Epithelial cell of proximal tubule (primary cell): ENCODE data around the gene PLXNB3. TPM values are rescaled to one million over a fixed set of nuclear protein-coding genes. Genes with fewer than 3 reads are reported as not detected.
"Not testable (repeated sequence)": the region's sequence is repeated elsewhere in the genome, so short reads cannot be mapped to it uniquely, and the experiment has no call there.

Experiments used
- DNase-seq: peaks from one replicate; pipeline ENCODE4 v3.0.0-alpha.2; 2011; ENCODE audit warnings: low read depth
- H3K4me3 ChIP-seq: 2 replicates; pipeline ENCODE4 v1.5.1; 2011; ENCODE audit warnings: low read depth, mild to moderate bottlenecking, low read length
- total RNA-seq: library from RNA; depleted of rRNA; stranded (reverse); fragments of >200 nt; gene quantifications from 2 replicates; pipeline ENCODE4 v1.2.3, GENCODE V29; 2015
- TF ChIP-seq, protein P1 (sequence below): conservative IDR thresholded peaks from 2 replicates; pipeline ENCODE4 v1.5.1; 2012; ENCODE audit warnings: low read depth, mild to moderate bottlenecking, low read length

The PLXNB3 gene
- total RNA-seq, 1 donor from 2014 or later = 7.4 TPM

DNA sequence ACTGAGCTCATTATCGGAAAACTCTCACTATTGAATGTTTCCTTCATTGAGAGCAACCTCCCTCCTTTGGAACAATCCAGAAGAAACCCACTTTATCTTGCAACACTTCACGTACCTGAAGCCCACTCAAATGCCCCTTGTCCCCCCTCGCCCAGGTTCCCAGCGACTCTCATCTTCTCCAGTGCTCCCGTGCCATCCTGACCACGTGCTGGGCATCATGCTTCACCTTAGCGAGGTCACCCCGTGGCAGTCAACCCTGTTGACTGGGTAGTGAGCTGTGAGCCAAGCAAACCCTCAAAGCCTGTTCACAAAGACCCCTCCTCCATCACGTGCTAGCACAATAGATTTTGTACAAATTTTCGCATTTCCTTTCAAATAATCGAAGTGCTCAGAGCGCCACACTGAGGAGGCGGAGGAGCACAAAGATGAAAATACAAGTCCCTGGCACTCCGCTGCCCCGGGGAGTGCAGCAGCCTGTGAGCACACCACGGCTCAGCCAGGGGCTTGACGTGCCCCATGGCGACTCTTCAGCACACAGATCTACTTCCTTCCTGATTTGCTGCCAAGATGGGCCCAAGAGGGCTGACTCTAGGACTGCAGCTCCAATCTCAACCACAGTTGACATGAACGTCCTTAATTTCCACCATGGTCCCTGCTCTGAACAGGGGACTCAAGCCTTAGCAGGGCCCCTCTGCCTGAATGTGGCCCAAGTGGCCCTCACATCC, 50.7 kb downstream of the PLXNB3 start:
- no peak overlapping the region for H3K4me3 ChIP-seq
- DNase-seq = no peak
- TF ChIP-seq, protein P1, sequence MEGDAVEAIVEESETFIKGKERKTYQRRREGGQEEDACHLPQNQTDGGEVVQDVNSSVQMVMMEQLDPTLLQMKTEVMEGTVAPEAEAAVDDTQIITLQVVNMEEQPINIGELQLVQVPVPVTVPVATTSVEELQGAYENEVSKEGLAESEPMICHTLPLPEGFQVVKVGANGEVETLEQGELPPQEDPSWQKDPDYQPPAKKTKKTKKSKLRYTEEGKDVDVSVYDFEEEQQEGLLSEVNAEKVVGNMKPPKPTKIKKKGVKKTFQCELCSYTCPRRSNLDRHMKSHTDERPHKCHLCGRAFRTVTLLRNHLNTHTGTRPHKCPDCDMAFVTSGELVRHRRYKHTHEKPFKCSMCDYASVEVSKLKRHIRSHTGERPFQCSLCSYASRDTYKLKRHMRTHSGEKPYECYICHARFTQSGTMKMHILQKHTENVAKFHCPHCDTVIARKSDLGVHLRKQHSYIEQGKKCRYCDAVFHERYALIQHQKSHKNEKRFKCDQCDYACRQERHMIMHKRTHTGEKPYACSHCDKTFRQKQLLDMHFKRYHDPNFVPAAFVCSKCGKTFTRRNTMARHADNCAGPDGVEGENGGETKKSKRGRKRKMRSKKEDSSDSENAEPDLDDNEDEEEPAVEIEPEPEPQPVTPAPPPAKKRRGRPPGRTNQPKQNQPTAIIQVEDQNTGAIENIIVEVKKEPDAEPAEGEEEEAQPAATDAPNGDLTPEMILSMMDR = no peak

DNA sequence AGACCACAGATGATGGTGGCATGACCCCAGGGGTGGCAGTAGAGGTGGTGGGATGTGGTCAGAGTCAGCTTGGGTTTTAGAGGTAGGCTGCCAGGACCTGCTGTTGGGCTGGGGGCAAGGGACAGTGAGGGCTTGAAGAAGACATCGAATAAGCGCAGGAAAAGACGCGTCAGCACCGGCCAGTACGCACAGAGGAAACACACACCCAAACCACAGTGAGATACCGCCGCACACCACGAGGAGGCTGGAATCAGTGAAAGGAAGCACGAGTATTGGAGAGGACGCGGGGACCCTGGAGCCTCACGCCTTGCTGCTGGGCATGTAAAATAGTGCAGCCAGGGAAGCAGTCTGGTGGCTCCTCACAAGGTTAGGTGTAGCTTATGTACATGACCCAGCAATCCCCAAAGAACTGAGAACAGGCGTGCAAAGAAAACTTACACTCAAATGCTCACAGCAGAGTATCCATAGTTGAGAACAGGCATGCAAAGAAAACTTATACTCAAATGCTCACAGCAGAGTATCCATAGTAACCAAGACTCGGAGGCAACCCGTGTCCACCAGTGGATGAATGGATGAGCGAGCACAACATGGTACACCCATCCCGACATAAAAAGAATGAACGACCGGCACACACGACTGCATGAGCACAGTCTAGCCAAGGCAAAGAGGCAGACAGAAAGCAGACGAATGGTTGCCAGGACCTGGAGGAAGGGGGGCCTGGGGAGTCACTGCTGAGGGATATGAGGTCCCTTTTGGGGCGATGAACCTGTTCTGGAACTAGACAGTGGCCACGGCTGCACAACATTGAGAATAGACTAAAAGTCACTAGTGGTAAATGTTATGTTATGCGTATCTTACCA, 53.0 kb downstream of the PLXNB3 start:
- H3K4me3 ChIP-seq = no peak overlapping the region
- no peak for DNase-seq
- TF ChIP-seq, protein P1 = no peak

DNA sequence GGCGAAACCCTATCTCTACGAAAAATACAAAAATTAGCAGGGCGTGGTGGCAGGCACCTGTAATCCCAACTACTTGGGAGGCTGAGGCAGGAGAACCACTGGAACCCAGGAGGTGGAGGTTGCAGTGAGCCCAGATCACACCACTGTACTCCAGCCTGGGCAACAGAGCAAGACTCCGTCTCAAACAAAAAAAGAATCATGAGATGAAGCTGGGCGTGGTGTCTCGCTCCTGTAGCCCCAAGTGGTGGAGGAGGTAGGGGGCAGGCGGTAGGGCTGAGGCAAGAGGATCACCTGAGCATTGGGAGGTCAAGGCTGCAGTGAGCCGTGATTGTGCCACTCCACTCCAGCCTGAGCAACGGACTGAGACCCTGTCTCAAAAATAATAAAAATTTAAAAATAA, 54.0 kb downstream of the PLXNB3 start:
- not testable (repeated sequence) for DNase-seq, H3K4me3 ChIP-seq

DNA sequence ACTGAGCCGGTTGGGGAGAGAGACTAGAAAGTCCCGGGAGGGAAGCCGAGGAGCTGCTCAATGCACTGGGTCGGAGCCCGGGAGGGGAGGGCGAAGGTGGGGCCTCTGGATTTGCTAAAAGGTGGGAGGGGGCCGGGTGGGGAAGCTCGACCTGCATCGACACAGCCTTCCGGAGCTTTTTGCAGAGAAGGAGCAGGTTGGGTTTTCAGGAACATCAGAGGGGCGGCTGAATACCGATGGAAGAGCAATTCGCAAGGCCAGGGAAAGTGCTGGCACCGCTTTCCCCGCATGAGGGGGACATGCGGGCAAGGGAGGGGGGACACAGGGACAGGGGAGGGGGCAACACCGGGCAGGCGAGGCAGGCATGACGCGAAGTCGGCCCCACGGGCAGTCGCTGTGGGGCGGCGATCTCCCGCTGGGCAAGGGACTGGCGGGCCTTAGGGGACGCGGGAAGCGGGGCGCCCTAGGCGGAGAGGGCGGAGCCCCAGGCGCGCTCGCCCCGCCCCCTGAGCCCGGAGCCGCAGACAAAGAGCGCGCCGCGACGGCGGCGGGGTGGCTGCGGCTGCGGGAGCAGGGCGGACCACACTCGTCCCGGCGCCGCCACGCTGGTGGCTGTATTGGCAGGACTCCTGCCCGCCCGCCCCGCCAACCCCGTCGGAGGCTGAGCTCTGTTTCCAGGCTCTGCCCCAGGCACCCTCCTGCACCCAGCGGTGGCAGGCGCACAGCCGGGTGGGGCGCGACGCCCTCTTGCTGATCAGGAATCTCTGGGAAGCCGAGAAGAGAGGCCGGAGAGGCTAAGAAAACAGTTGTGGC, 54.7 kb downstream of the PLXNB3 start:
- peak overlapping the region; percentile 8 for H3K4me3 ChIP-seq
- TF ChIP-seq, protein P1 = no peak
- no peak for DNase-seq

DNA sequence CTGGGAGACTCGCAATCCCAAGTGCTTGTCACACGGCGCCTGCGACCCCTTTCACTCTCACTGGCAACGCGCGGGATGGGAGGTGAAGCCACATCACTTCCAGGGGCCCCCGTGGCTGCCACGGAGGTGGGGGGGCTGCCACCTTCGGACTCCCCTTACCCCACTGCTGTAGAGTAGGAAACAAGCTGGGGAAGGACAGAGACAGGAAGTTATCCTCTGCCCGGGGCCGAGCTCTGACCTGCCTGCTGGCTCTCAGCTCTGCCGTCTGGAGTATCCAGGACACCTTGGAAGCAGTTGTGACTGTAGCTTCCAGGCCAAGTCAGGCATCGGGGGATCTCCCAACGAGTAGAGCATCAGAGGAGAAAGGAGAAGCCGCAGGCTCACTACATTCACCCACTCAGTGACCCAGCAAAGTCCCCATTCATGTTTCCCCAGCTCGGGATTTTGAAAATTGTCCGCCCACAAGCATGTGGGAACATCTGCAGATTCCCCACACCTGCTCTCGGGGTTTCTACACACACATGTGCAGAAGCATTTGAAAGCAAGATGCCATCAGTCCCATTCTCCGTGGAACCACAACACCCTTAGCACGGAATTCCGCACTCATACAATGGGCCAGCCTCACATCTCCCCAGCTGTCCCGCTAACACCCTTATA, 55.5 kb downstream of the PLXNB3 start:
- no peak overlapping the region for H3K4me3 ChIP-seq
- TF ChIP-seq, protein P1 = no peak
- DNase-seq = no peak

DNA sequence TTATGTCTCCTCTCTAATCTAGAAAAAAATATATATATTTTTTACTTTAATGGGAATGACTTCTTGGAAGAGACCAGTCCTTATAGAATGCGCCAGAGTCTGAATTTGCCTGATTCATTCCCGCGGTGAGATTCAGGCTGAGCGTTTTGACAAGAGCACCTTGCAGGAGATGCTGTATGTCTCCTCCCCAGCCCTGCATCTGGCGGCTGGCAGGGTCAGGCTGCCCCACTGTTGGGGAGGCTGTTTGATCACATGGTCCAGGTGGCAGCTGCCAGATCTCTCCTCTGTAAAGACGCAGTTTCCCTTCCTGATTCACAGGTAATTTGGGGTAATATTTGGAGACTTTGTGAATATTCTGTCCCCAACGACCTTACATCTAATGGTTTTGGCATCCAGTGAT, 56.6 kb downstream of the PLXNB3 start:
- TF ChIP-seq, protein P1 = no peak
- H3K4me3 ChIP-seq = no peak overlapping the region
- no peak for DNase-seq
